ENCODE results near the gene ZBTB42.

Gene ZBTB42

GRCh38 chr14:104794631-104794992 is 6.3 kb upstream of the ZBTB42 start:
- TF ChIP-seq CTCF (conservative IDR thresholded peaks at IDR 0.05), result no peak
- TF ChIP-seq ZFX (IDR thresholded peaks at IDR 0.05), result no peak
- H3K27ac ChIP-seq, result peak overlapping the region; percentile 96

- TF ChIP-seq ZFX (IDR thresholded peaks at IDR 0.05) (peak; percentile 88), CTCF (conservative IDR thresholded peaks at IDR 0.05) (no peak)
- H3K27ac ChIP-seq, result peak within 1 kb of the TSS; percentile 96
Observed at GRCh38 chr14:104794993-104795780, 5.7 kb upstream of the ZBTB42 start, which contains the start of gene AKT1. AKT1 (minus strand) TSS chr14:104795748; CDS start chr14:104792643, 3,105 bp downstream.

GRCh38 chr14:104795781-104796686 is 4.9 kb upstream of the ZBTB42 start:
- H3K27ac ChIP-seq, result peak overlapping the region; percentile 96
- TF ChIP-seq ZFX (IDR thresholded peaks at IDR 0.05) (no peak), CTCF (conservative IDR thresholded peaks at IDR 0.05) (no peak)

DNA sequence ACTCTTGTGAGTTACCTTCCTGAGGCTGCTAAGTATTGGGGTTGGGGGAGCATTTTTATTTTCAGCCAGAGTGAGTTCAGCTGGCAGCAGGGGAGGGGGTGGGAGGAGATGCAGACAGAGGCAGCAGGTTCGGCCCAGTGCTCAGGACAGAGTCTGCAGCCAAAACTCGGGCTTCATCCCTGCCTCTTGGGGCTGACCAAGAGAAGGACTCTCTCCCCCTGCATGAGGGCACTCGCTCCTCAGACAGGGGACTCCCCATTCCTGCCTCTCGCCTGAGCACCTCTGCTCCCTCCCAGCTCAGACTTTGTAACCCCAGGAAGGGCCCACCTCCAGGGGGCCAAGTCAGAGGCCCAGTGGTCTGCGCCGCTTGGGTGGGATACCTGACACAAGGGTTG is 4.2 kb upstream of the ZBTB42 start:
- H3K27ac ChIP-seq, result peak overlapping the region; percentile 96
- TF ChIP-seq CTCF (conservative IDR thresholded peaks at IDR 0.05) (no peak), ZFX (IDR thresholded peaks at IDR 0.05) (no peak)

- peak overlapping the region; percentile 96 for H3K27ac ChIP-seq
- TF ChIP-seq ZFX (IDR thresholded peaks at IDR 0.05) (no peak), CTCF (conservative IDR thresholded peaks at IDR 0.05) (no peak)
Observed at GRCh38 chr14:104797115-104798044, 3.5 kb upstream of the ZBTB42 start.

DNA sequence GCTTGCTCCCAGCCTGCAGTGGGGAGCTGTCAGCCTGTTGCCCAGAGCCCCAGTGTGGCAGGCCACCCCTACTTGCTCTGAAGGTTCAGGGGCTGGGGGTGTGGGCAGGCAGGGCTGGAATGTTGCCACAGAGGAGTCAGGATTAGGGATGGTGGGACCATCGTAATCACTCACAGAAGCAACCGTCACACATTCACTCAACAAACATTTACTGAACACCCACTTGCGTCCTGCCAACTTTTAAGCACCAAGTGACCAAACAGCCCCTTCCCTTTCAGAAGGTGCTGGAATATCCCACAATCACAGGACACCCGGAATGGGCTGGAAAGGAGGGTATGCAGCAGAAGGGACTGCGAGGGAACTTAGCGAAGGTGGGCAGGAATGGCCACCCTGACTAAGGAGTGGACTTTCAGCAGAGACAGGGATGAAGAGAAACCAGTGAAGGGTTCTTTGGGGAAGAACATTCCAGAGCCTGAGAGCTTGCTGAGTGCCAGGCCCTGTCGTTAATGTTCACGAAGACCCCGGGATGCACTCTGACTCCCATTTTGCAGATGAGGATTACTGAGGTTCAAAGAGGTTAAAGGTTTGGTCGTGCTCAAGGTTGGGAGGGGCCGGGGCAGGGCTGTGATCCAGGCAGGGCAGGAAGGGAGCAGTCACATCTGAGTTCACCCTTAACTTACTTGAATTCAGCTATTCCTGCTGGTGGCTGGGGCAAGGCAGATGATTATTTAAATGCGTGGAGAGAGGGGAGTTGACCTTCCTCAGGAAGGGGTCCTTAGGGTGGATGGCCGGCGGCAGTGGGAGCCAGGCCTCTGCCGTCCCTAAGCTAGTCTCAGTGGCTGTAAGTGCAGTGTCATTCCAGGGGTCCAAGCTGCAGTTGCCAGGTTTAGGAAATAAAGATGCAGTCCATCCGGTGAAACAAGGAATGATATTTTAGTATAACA is 2.3 kb upstream of the ZBTB42 start:
- no peak for TF ChIP-seq ZFX (IDR thresholded peaks at IDR 0.05)
- no peak for TF ChIP-seq CTCF (conservative IDR thresholded peaks at IDR 0.05)
- H3K27ac ChIP-seq, result peak overlapping the region; percentile 98; the same call in 1 of the 2 replicates
